ENCODE measurements around the gene BAK1. TPM values are rescaled to one million over a fixed set of nuclear protein-coding genes. Genes with fewer than 3 reads are reported as not detected.

BAK1 gene
- total RNA-seq, 1 experiment from 2014 or later: 31.5 TPM

- DNase-seq (ENCODE audit: low read depth, low spot score): no peak
Observed at GRCh38 chr6:33620158-33620855, 40.2 kb upstream of the BAK1 start.

GRCh38 chr6:33619166-33619840, 39.2 kb upstream of the BAK1 start:
- no peak for DNase-seq (ENCODE audit: low read depth, low spot score)
- ChIA-PET POLR2A (no interaction called here), CTCF (no interaction called here)
- no peak for TF ChIP-seq CTCF (IDR thresholded peaks at IDR 0.05)
- TF ChIP-seq POLR2AphosphoS5 (IDR thresholded peaks at IDR 0.05; ENCODE audit: low read depth, low read length): no peak
- TF ChIP-seq SIN3A (IDR thresholded peaks at IDR 0.05; ENCODE audit: borderline replicate concordance, insufficient read depth, low read depth, low read length): no peak
- TF ChIP-seq REST (IDR thresholded peaks at IDR 0.05; ENCODE audit: insufficient read depth in 1 of 2, low read depth in 2 of 2, low read length in 1 of 2): no peak
- TF ChIP-seq TCF7L2 (IDR thresholded peaks at IDR 0.05; ENCODE audit: low read depth, low read length): no peak
- Histone ChIP-seq H3K36me3 (ENCODE audit: control insufficient read depth, insufficient read depth, low read length) (no peaks in the 10 kb centered on the region; the same call in 1 of the 2 replicates), H3K27me3 (ENCODE audit: control insufficient read depth, insufficient read depth, low read length) (no peaks in the 10 kb centered on the region), H3K27ac (ENCODE audit: low read length) (peak overlapping the region; percentile 86), H3K4me1 (ENCODE audit: control insufficient read depth, insufficient read depth, low read length) (peaks cover 31% of the 10 kb centered on the region), H3K4me3 (ENCODE audit: low read depth in 2 of 2, low read length in 2 of 2) (peak overlapping the region in 1 of 2 experiments; percentile 71; a peak in 1 of 4 replicates), H3K9me3 (ENCODE audit: control insufficient read depth, insufficient read depth, low read depth, low read length) (no peaks in the 10 kb centered on the region)
- intact Hi-C loops (cut with micrococcal nuclease; ENCODE audit: unreplicated experiment) (no loop called here), in situ Hi-C loops (cut with HindIII; ENCODE audit: low pct_unique_long_range_greater_than_20kb, low sequenced_read_pairs) (no loop called here)
- no peak for ATAC-seq
- TSS peak; percentile 81 for BruUV-seq (replicated peaks)

More at GRCh38 chr6:33620158-33620855, 40.2 kb upstream of the BAK1 start:
- no peaks in the 10 kb centered on the region for H3K9me3 ChIP-seq (ENCODE audit: control insufficient read depth, insufficient read depth, low read depth, low read length)
- peak; percentile 46 for ATAC-seq
- H3K27me3 ChIP-seq (ENCODE audit: control insufficient read depth, insufficient read depth, low read length): no peaks in the 10 kb centered on the region
- H3K4me3 ChIP-seq (ENCODE audit: low read depth in 2 of 2, low read length in 2 of 2): peak overlapping the region; percentile 71 to 82
- POLR2A ChIA-PET: interaction anchor here (0.6 to 1.4 kb wide), 4 partner anchors 23 to 1357 kb away, joined by 3 to 5 read pairs (median 4); no protein-coding TSS in a partner anchor
- in situ Hi-C loops (cut with HindIII; ENCODE audit: low pct_unique_long_range_greater_than_20kb, low sequenced_read_pairs) (no loop called here), intact Hi-C loops (cut with micrococcal nuclease; ENCODE audit: unreplicated experiment) (loop anchor here (5.0 kb wide), 1 partner anchor 33 kb away; no protein-coding TSS in a partner anchor)
- CTCF ChIA-PET: interaction anchor here (0.7 to 1.0 kb wide), 2 partner anchors 12 to 989 kb away, joined by 4 to 8 read pairs; no protein-coding TSS in a partner anchor
- H3K27ac ChIP-seq (ENCODE audit: low read length): peak overlapping the region; percentile 86
- H3K4me1 ChIP-seq (ENCODE audit: control insufficient read depth, insufficient read depth, low read length): peaks cover 32% of the 10 kb centered on the region
- no TSS peak for BruUV-seq (replicated peaks)
- TF ChIP-seq SIN3A (IDR thresholded peaks at IDR 0.05; ENCODE audit: borderline replicate concordance, insufficient read depth, low read depth, low read length) (peak; percentile 3; the same call in 1 of the 2 replicates), POLR2AphosphoS5 (IDR thresholded peaks at IDR 0.05; ENCODE audit: low read depth, low read length) (no peak)
- H3K36me3 ChIP-seq (ENCODE audit: control insufficient read depth, insufficient read depth, low read length): no peaks in the 10 kb centered on the region; the same call in 1 of the 2 replicates
